GM21367 (cell line): ENCODE measurements around the gene NCOA4.
"Not testable (repeated sequence)": the region's sequence is repeated elsewhere in the genome, so short reads cannot be mapped to it uniquely, and the experiment has no call there.

Experiments
- ATAC-seq: cut with Tn5 transposase; IDR thresholded peaks from one replicate; pipeline ENCODE4 v1.9.1; 2021; ENCODE audit not compliant: unreplicated experiment

NCOA4 gene

DNA sequence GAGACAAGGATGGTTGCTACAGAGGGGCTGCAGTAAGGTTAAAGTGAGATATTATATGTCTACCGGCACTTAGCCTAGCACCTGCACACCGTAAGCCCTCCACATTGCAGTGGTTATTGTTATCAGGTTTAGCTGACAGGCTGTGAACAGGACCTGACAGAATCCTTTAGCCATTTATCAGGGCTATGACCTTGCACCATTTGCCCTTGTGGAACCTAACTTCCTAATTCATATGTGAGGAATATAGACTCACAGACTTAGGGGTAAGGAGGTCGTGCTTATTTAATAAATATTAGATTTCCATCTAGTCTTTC lies 10.1 kb downstream of the NCOA4 start:
- ATAC-seq, result no peak

DNA sequence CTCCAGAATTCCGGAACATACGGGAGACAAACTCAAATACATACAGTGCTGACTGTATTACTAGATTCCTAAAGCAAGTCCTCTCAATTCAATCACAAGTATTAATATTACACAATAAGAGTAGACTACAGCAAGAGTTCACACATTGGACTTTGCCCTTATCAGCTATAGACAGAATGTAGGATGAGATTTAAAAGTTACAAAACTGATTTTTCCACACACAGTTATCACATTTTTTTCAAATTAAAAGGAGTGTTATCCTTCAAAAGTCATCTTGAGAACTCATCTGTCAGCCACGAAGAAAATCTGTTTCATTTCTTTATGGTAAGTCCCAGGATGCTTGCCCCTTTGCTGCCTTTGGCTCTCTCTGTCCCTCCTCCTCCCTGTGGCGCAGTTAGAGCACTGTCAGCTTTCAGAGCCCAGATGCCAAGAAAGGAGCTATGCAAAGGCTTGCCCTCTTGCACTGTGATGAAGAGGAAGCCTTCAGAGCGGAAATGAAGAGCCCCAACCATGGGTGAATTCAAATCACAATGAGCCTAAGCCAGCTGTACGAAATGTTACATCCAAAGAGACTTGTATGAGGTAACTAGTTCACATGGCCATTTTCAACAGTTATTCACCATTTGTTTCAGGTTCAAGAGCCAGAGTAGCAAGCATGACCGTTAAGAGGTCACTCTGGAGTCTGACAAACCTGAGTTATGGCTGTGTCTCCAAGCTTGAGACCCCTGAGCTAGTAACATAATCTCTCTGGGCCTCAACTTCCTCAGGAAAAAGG lies 10.7 kb downstream of the NCOA4 start:
- ATAC-seq, result no peak

DNA sequence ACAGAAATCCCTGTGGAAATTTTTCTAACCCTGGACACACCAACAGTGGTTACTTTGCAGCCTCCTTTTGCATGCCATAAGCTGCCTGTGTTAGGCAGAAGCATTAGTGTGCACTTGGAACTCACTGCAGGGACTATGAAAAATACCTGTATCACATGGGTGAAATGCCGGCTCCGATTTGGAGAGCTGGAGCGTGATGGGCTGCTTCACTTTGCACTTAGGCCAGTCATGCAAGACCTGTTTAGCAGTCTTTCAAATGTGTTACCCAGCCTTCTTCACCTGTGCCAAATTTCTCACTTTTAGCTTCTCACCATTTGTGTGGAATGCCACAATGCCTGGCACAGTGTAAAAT lies 11.3 kb downstream of the NCOA4 start:
- no peak for ATAC-seq

- ATAC-seq, result no peak
Measured at GRCh38 chr10:46018453-46019176, 11.8 kb downstream of the NCOA4 start.

GRCh38 chr10:46017733-46018132 lies 12.7 kb downstream of the NCOA4 start:
- no peak for ATAC-seq

DNA sequence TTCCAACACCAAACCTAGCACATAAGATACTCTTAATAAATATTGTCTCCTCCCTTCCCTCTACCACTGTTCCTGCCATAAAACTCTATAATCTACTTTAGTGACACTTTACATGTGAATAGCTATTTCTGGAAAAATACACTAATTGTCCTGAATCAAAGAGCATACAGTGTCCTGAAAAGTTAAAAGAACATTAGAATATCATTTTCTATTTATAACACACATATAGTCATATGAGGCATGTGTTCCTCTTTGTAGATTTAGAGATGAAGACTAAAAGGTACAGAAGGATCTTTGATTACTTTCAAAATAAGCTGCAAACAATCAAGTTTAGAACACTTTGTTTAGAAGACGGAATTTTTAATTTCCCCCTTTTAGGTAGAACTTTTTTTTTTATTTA lies 13.6 kb downstream of the NCOA4 start:
- ATAC-seq, result no peak

GRCh38 chr10:46016190-46016589 lies 14.2 kb downstream of the NCOA4 start:
- ATAC-seq, result no peak

DNA sequence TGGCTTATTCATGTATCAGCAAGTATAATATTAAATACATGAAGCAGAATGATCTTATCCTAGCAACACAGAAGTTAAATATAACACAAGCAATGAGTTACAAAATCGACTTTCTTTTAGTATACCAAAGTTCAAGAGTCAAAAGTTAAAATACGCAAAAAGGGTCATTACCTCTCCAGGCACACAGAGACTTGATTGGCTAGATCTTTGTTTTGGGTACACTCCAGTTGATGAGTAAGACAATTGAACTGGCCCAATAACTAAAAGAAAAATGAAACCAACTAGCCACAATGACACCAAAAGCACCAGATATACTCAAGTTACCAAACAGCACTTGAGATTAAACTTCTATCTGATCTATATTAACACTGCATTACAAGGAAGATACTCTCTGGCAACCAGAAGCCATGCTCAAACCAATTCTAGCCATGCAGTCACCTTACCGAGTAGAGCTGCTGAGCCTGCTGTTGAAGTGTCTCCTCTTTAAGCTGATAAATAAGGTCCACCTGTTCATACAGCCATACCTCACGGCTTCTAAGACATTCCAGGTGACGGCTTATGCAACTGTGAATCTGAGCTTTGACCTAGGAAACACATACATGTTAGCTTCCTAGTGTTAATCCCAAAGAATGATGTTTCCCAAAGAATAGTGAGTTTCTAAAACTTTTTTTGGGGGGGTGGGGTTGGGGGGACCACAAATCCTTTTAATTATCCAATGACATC lies 15.6 kb downstream of the NCOA4 start:
- ATAC-seq, result no peak

DNA sequence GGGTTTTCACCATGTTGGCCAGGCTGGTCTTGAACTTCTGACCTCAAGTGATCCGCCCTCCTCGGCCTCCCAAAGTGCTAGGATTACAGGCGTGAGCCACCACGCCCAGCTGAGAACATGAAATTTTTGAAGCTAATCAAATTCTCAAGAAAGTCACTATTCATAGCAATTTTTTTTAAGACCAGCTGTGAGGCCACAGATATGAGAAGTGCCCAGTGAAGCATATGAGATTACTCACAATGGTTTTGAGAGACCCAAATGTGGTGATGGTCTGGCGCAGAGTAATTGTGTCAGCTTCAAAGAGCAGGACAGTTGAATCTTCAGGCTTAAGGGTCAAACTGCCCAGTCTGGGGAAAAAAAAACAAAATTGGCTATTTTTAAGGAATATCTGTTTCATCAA lies 16.2 kb downstream of the NCOA4 start:
- ATAC-seq, result no peak

DNA sequence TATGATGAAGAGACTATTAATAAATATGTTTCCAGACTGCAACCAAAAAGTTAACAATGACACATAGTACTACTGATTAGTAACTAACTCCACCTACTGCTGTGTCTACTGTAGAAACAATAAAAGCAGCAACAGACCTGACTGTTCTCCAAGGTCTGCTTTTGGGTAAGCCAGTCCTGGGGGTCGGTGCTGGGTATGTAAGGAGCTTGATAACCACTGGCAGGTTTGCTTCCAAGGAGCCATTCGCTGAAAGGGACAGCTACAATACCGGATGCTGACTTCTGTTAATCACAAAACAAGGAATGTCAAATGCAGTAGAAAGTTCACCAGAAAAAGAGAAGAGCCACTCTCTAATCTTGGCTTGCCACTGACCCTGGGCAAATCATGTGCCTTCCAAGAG lies 17.7 kb downstream of the NCOA4 start:
- no peak for ATAC-seq

DNA sequence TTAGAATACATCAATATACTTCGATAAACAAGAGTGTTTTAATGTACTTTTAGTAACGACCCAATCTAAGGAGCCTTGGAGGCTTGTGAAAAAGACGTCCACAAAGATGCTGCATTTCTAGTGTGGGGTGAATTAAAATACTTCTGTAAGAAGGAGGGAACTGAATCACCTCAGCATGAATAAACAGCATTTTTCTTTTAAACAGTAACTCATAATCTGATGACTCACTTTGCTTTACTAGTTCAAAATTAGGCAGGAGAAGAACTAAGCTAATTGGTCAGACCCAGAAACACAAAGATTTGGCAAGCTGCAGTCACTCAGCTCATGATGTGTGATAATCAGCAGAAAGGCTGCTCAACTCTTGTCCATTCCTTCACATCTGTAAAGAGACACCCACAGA lies 24.2 kb downstream of the NCOA4 start:
- ATAC-seq, result no peak

DNA sequence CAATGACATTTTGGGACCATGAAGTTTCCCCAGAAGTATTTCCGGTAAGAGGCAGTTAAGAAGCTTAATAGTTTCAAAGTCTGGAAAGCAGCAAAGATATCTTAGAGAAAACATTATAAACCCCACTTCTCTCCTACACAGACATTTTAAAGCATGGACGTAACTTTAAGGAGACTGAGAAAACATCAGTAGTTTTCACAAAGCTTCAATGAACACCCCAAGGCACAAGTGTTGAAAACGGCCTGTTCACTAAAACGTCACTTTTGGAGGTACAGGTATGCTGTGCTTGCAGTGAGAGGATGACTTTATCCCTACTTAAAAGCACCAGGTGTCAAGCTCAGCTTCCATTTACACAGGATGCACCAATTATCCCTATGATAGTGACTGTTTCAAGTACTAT lies 25.0 kb downstream of the NCOA4 start:
- no peak for ATAC-seq

GRCh38 chr10:46004963-46005362 lies 25.5 kb downstream of the NCOA4 start:
- ATAC-seq, result no peak

- ATAC-seq, result no peak
Measured at GRCh38 chr10:46002916-46003693, 27.3 kb downstream of the NCOA4 start.

DNA sequence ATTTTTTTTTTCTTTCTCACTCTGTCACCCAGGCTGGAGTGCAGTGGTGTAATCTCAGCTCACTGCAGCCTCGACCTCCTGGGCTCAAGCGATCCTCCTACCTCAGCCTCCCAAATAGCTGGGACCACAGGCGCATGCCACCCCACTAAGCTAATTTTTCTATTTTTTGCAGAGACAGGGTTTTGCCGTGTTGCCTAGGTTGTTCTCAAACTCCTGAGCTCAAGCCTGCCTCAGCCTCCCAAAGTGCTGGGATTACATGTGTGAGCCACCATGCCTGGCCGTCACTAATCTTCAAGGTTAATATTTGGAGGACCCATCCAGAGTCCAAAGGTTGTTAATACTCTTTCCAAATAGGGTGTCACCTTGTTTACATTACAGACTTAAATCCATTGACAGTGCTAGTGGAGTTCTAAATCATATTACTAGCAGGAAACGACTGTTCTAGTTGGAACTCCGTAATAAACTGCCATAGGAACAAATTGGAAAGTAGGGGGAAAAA lies 28.2 kb downstream of the NCOA4 start:
- not testable (repeated sequence) for ATAC-seq

- no peak for ATAC-seq
Measured at GRCh38 chr10:46001187-46001756, 29.2 kb downstream of the NCOA4 start.

GRCh38 chr10:46000538-46000937 lies 29.9 kb downstream of the NCOA4 start:
- no peak for ATAC-seq

DNA sequence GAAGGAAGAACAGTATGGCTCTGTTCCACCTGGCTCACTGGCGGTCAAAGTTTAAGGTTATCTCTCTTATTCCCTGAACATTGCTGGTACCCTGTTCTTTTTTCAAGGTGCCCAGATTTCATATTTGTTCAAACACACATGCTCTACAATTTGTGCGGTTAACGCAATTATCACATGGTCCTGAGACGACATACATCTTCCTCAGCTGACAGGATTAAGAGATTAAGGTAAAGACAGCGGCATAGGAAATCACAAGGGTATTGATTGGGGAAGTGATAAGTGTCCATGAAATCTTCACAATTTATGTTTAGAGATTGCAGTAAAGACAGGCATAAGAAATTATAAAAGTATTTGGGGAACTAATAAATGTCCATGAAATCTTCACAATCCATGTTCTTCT lies 30.5 kb downstream of the NCOA4 start:
- ATAC-seq, result not testable (repeated sequence)

GRCh38 chr10:45997994-45998763 lies 32.2 kb downstream of the NCOA4 start:
- ATAC-seq, result no peak

GRCh38 chr10:45997557-45997956 lies 32.9 kb downstream of the NCOA4 start:
- no peak for ATAC-seq
